Stimulated activated CD4-positive, alpha-beta T cell treated with anti-CD3 and anti-CD28 coated beads, Interleukin-15, amount 100 ng/mL, for 48 hours (primary cell): ENCODE data around the gene SLC27A2.

Experiments used
- DNase-seq, 2 donors: peaks; one replicate each; pipeline ENCODE4 v3.0.0-alpha.2; 2020; ENCODE audit warnings: low read depth in 2 of 2

The SLC27A2 gene

GRCh38 chr15:50190723-50191122 is 8.7 kb downstream of the SLC27A2 start:
- DNase-seq, result no peak

- DNase-seq, result no peak
Measured at GRCh38 chr15:50192164-50192563, 10.2 kb downstream of the SLC27A2 start.

GRCh38 chr15:50192926-50193620 is 11.1 kb downstream of the SLC27A2 start:
- no peak for DNase-seq

GRCh38 chr15:50202003-50202402 is 20.0 kb downstream of the SLC27A2 start:
- DNase-seq, result no peak

- no peak for DNase-seq
Measured at GRCh38 chr15:50206020-50206419, 24.0 kb downstream of the SLC27A2 start.

GRCh38 chr15:50209809-50210208 is 27.8 kb downstream of the SLC27A2 start:
- DNase-seq, result no peak

GRCh38 chr15:50210462-50211157 is 28.6 kb downstream of the SLC27A2 start:
- DNase-seq, result no peak

GRCh38 chr15:50218291-50218690 is 36.3 kb downstream of the SLC27A2 start:
- no peak for DNase-seq

GRCh38 chr15:50218691-50219090 is 36.7 kb downstream of the SLC27A2 start:
- no peak for DNase-seq

GRCh38 chr15:50219820-50220219 is 37.8 kb downstream of the SLC27A2 start:
- DNase-seq, result no peak

GRCh38 chr15:50222181-50222580 is 40.2 kb downstream of the SLC27A2 start:
- DNase-seq, result no peak

- DNase-seq, result no peak
Measured at GRCh38 chr15:50224606-50225005, 42.6 kb downstream of the SLC27A2 start.

GRCh38 chr15:50225057-50225456 is 43.1 kb downstream of the SLC27A2 start:
- DNase-seq, result no peak

- no peak for DNase-seq
Measured at GRCh38 chr15:50225938-50226337, 43.9 kb downstream of the SLC27A2 start.

GRCh38 chr15:50227076-50227475 is 45.1 kb downstream of the SLC27A2 start:
- no peak for DNase-seq

GRCh38 chr15:50228866-50229265 is 46.9 kb downstream of the SLC27A2 start:
- no peak for DNase-seq

- DNase-seq, result no peak
Measured at GRCh38 chr15:50229336-50229735, 47.3 kb downstream of the SLC27A2 start.

- no peak for DNase-seq
Measured at GRCh38 chr15:50231761-50232160, 49.8 kb downstream of the SLC27A2 start.

GRCh38 chr15:50232791-50233190 is 50.8 kb downstream of the SLC27A2 start:
- no peak for DNase-seq

- no peak for DNase-seq
Measured at GRCh38 chr15:50233192-50233736, 51.3 kb downstream of the SLC27A2 start.

- DNase-seq, result no peak
Measured at GRCh38 chr15:50234764-50235163, 52.8 kb downstream of the SLC27A2 start.

GRCh38 chr15:50235794-50236193 is 53.8 kb downstream of the SLC27A2 start:
- DNase-seq, result no peak

- no peak for DNase-seq
Measured at GRCh38 chr15:50236433-50236832, 54.4 kb downstream of the SLC27A2 start.
